Lower leg skin (tissue), 4 donors: ENCODE results near the gene LDB2. TPM values are rescaled to one million over a fixed set of nuclear protein-coding genes. Genes with fewer than 3 reads are reported as not detected.

Source experiments
- DNase-seq, 2 donors: peaks; one replicate each; pipeline ENCODE4 v3.0.0-alpha.2; 2019; ENCODE audit warnings: low spot score in 2 of 2
- H3K4me3 ChIP-seq: fragments of 200-600 bp; sonication (generic); 2 replicates; pipeline ENCODE4 v1.5.1; 2017; ENCODE audit warnings: mild to moderate bottlenecking, low read depth; ENCODE audit not compliant: poor library complexity, severe bottlenecking
- POLR2A ChIP-seq, 2 donors: fragments of 450-650 bp; IDR thresholded peaks; one replicate each; pipeline ENCODE4 v1.6.1; 2016 to 2017; ENCODE audit warnings: antibody characterized with exemption in 2 of 2, mild to moderate bottlenecking in 1 of 2, moderate library complexity in 1 of 2
- WGBS, 2 donors: methylation state at CpG; one replicate each; pipeline ENCODE4 v1.1.5; 2018; 5-methylcytosine and 5-hydroxymethylcytosine counted together
- intact Hi-C: fragments of 100-400 bp; cut with DNase I; formaldehyde crosslinking; loops from one replicate; pipeline ENCODE4 v1.15.0; 2023; ENCODE audit warnings: low total_unique reads
- total RNA-seq, 4 donors: library from RNA; depleted of rRNA; stranded (reverse); fragments of >200 nt; gene quantifications; one replicate each; pipeline ENCODE4 v1.1.0, GENCODE V29; 2016
- TF ChIP-seq, protein P1 (sequence below), 3 donors: fragments of 450-650 bp; IDR thresholded peaks; one replicate each; pipeline ENCODE4 v1.5.1; 2016; ENCODE audit warnings: antibody characterized with exemption in 3 of 3, mild to moderate bottlenecking in 3 of 3, moderate library complexity in 2 of 3

LDB2 gene
- total RNA-seq, 4 donors from 2014 or later = 5.4 to 14.0 (median 7.8) TPM

DNA sequence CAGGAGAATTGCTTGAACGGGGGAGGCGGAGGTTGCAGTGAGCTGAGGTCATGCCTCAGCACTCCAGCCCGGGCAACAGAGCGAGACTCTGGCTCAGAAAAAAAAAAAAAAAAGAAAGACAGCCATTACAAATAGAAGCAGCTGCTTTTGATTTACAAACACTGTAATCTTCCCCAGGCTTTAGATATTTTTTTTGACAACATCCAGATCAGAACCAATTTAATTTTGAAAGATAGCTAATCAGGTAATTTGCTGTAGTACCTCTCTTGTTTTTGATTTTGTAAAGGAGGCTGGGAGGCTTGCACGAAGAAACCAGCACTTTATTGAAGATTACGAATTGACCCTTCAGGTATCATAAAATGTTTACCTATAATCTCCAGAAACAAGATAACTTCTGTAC, 107.0 kb downstream of the LDB2 start:
- DNase-seq = no peak
- no peak overlapping the region for H3K4me3 ChIP-seq
- 61 to 67% methylated on average over 6 of the region's 6 CpGs for WGBS, 2 donors
- intact Hi-C loops = no loop called here
- no peak for TF ChIP-seq POLR2A (IDR thresholded peaks at IDR 0.05)
- TF ChIP-seq, protein P1, sequence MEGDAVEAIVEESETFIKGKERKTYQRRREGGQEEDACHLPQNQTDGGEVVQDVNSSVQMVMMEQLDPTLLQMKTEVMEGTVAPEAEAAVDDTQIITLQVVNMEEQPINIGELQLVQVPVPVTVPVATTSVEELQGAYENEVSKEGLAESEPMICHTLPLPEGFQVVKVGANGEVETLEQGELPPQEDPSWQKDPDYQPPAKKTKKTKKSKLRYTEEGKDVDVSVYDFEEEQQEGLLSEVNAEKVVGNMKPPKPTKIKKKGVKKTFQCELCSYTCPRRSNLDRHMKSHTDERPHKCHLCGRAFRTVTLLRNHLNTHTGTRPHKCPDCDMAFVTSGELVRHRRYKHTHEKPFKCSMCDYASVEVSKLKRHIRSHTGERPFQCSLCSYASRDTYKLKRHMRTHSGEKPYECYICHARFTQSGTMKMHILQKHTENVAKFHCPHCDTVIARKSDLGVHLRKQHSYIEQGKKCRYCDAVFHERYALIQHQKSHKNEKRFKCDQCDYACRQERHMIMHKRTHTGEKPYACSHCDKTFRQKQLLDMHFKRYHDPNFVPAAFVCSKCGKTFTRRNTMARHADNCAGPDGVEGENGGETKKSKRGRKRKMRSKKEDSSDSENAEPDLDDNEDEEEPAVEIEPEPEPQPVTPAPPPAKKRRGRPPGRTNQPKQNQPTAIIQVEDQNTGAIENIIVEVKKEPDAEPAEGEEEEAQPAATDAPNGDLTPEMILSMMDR (IDR thresholded peaks at IDR 0.05) = no peak

DNA sequence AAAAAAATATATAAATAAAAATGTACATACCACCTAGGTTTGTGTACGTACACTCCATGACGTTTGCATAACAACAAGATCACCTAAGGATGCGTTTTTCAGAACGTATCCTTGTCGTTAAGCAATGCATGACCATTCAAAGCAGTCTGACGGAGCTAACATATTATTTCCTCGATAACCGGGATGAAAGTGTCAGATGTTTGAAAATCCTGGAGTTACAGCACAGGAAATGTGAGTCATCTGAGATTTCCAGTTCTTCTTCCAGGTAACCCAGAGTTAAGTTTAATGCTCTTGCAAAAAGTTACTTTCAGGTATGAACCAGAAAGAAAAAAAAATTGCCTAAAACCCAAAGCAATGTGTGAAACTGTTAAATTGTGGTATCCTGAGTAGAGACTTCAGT, 107.9 kb downstream of the LDB2 start:
- intact Hi-C loops = no loop called here
- 83 to 84% methylated on average over 8 of the region's 8 CpGs for WGBS, 2 donors
- TF ChIP-seq, protein P1 (IDR thresholded peaks at IDR 0.05) = no peak
- no peak for DNase-seq
- no peak overlapping the region for H3K4me3 ChIP-seq

DNA sequence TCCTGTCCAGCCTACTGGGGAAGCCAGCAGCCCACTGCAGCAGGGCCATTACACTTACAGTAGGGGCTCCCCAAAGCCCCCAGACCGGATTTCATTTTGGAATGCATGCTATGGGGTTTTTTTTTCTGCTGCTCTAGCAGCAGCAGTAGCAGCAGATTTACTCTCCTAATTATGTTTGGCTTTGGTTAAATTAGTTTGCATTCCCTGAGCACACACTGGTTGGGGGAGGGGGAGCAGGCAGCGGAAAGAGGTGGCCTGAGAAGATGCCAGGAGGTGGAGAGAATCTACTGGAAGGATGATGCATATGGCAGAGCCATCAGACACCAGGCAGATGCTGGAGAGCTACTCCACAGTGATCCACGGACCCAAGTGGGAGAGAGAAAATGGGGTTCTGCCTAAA, 109.6 kb downstream of the LDB2 start:
- TF ChIP-seq POLR2A (IDR thresholded peaks at IDR 0.05) = no peak
- TF ChIP-seq, protein P1 (IDR thresholded peaks at IDR 0.05) = no peak
- 58 to 81% methylated on average over 3 of the region's 3 CpGs for WGBS, 2 donors

DNA sequence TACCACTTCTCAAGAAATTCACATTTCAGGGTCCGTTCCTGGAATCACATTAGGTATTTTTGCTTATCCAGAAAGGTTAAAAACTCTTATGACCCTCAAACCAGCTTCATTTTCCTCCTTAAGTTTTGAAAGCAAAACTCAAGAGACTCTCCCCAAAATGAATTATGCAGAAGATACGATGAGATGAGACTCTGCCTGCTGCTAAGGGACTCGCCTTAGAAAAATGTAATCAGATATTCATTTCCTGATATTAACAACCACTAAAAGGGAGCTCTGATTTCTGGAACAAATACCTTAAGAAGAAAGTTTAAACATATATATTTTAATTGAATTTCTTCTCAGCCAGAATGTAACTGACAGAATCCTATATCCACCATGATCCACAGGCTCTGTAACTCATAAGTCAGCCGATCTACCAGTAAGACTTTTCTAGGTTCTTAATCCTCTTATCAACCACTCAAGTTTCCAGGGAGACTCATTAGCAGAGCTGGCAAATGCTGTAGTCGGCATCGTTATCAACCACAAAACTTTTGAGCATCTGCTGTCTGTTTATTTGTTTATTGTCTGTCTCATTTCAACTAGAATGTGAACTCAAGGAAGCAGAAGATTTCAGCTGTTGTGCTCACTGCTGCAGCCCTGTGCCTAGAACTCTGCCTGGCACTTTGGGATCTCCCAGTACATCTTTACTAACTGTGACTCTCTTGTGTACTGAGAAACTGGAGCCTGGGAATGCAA, 112.5 kb downstream of the LDB2 start:
- intact Hi-C loops = no loop called here
- TF ChIP-seq, protein P1 (IDR thresholded peaks at IDR 0.05) = no peak
- no peak for TF ChIP-seq POLR2A (IDR thresholded peaks at IDR 0.05)
- no peak for DNase-seq
- no peak overlapping the region for H3K4me3 ChIP-seq
- 62 to 71% methylated on average over 6 of the region's 6 CpGs for WGBS, 2 donors

More for the DNA sequence above, 109.6 kb downstream of the LDB2 start:
- H3K4me3 ChIP-seq = no peak overlapping the region
- intact Hi-C loops = no loop called here
- DNase-seq = no peak

DNA sequence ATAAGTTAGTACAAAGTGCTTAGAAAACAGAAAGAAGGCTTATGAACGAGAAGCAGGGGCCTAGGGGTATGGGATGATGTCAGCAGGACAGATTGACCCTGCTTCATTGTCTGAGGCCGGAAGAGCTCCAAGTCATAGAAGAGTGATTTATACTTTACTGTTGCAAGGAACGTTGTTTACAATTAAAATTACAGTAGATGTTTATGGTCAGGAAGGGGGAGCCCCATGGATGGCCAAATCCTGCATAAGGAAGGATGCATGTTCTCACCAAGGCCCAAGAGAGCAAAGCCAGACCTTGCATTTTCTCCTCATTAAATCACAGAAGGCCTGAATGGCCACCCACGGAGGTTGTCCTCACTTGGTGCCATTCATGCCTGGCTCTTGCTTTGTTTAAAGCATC, 115.3 kb downstream of the LDB2 start:
- DNase-seq = no peak
- intact Hi-C loops = no loop called here
- no peak overlapping the region for H3K4me3 ChIP-seq
- WGBS, 2 donors = 57 to 62% methylated on average over 4 of the region's 4 CpGs
- no peak for TF ChIP-seq POLR2A (IDR thresholded peaks at IDR 0.05)

DNA sequence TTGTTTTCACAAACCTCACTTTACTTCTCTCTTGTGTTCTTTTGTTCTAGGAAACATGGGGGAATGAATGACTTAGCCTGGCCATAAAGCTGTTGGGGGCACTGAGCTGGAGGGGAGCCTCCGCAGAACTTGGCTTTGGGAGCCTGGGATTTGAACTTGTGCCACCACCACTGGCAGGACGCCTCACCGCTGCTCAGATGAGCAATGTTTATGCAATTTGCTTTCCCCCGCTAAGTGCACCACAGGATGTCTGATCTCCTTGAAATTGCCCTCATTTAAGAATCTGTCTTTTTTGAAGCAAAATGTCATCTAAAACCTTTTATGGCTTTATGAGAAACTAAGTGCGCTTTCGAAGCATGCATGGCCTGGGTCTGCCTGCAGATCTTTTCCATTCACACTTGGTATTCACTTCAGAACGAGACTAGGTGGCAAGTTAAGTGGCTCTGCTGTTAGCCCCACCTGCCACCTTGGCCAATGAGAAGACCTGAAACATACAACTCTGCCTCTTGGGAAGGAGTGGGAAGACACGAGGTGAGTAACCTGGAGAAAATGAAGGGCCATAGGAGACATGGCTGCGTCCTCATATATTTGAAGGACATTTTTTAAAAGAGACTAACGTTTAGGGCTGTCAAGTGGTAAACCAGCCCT, 119.3 kb downstream of the LDB2 start:
- intact Hi-C loops = no loop called here
- WGBS, 2 donors = 79 to 85% methylated on average over 10 of the region's 10 CpGs
- no peak for DNase-seq
- TF ChIP-seq, protein P1 (IDR thresholded peaks at IDR 0.05) = no peak
- TF ChIP-seq POLR2A (IDR thresholded peaks at IDR 0.05) = no peak
- H3K4me3 ChIP-seq = no peak overlapping the region
